GM12892 (cell line): ENCODE measurements around the gene POLRMT.

Experiments used
- POLR2A ChIP-seq: IDR thresholded peaks from 2 replicates; pipeline ENCODE4 v1.6.1; 2011; ENCODE audit warnings: low read depth, low read length, control low read depth
- POLR2AphosphoS5 ChIP-seq: IDR thresholded peaks from 2 replicates; pipeline ENCODE4 v1.6.1; 2011; ENCODE audit warnings: low read depth, low read length, control low read depth
- TAF1 ChIP-seq: IDR thresholded peaks from 2 replicates; pipeline ENCODE4 v1.6.1; 2011; ENCODE audit warnings: low read depth, mild to moderate bottlenecking, control low read depth, low read length, borderline replicate concordance

GRCh38 chr19:628168-628567 lies 5.2 kb downstream of the POLRMT start:
- TF ChIP-seq POLR2AphosphoS5 (no peak), POLR2A (no peak), TAF1 (no peak)
